Measurements from ENCODE around the gene CSF3.

DNA sequence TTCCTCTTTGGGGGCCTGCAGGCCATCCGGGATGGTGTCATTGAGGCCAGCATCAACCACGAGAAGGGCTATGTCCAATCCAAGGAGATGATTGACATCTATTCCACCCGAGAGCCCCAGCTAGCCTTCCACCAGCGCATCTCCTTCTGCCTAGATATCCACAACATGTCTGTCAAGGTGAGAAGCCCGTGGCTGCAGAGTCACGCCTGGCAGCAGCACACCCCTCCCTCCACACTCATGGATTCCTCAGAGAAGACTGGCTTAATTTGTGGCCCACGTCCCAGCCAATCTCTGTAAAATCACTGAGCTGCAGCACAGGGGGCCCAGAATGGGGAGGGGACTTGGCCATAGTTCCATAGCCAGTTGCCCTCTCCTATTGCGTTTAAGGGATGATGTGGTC, 19.1 kb upstream of the CSF3 start:
- TF ChIP-seq, protein P1, sequence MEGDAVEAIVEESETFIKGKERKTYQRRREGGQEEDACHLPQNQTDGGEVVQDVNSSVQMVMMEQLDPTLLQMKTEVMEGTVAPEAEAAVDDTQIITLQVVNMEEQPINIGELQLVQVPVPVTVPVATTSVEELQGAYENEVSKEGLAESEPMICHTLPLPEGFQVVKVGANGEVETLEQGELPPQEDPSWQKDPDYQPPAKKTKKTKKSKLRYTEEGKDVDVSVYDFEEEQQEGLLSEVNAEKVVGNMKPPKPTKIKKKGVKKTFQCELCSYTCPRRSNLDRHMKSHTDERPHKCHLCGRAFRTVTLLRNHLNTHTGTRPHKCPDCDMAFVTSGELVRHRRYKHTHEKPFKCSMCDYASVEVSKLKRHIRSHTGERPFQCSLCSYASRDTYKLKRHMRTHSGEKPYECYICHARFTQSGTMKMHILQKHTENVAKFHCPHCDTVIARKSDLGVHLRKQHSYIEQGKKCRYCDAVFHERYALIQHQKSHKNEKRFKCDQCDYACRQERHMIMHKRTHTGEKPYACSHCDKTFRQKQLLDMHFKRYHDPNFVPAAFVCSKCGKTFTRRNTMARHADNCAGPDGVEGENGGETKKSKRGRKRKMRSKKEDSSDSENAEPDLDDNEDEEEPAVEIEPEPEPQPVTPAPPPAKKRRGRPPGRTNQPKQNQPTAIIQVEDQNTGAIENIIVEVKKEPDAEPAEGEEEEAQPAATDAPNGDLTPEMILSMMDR (IDR thresholded peaks at IDR 0.05; ENCODE audit: insufficient read depth, low read length, poor library complexity, severe bottlenecking) = no peak
- TF ChIP-seq EZH2phosphoT487 (conservative IDR thresholded peaks at IDR 0.05; ENCODE audit: low read length) = no peak

Data from SU-DHL-6 (cell line).